GM19452 (cell line): ENCODE results near the gene THEM5.
"Not testable (repeated sequence)": the region's sequence is repeated elsewhere in the genome, so short reads cannot be mapped to it uniquely, and the experiment has no call there.

Experiments used
- ATAC-seq: cut with Tn5 transposase; IDR thresholded peaks from one replicate; pipeline ENCODE4 v1.9.1; 2021; ENCODE audit not compliant: unreplicated experiment

Gene THEM5, protein sequence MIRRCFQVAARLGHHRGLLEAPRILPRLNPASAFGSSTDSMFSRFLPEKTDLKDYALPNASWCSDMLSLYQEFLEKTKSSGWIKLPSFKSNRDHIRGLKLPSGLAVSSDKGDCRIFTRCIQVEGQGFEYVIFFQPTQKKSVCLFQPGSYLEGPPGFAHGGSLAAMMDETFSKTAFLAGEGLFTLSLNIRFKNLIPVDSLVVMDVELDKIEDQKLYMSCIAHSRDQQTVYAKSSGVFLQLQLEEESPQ

DNA sequence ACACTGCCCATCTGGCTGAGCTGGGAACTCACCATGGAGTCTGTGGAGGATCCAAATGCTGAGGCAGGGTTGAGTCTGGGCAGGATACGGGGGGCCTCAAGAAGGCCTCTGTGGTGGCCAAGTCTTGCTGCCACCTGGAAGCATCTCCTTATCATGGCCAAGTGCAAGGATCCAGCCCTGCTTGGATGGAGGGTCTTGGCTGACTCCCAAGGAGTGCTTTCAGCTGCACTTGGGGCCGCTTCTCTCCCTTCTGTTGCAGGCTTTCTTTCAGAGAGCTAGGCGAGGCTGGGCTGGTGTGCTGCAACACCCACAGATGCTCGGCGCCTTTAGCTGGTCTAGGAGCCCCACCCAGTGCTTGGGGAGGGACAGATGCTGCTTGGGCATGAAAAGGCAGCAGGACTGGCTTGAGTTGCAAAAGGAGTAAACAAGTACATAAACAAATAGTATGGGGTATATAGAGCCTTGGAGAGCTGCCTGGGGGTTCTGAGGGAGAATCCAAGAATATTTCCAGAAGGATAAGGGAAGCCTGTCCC, at the start of gene THEM5:
THEM5 (minus strand) TSS at position 302 of the 533 bp plus-strand sequence; CDS start at position 155, 147 bp downstream.
- ATAC-seq: no peak

DNA sequence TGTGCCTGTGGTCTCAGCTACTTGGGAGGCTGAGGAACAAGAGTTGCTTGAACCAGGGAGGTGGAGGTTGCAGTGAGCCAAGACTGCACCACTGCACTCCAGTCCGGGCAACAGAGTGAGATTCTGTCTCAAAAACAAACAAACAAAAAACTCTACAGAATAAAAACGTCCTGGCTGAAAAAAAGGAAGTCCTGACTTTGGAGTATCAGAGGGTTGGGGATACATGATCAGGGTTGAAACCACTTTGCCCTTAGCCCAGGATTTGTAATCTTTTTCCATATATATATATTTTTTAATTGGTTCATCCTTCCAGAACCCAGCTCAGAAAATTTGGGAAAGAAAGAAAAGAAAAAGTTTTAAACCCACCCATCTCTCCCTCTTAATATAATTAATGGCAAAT, 49.3 kb upstream of the THEM5 start:
- no peak for ATAC-seq

DNA sequence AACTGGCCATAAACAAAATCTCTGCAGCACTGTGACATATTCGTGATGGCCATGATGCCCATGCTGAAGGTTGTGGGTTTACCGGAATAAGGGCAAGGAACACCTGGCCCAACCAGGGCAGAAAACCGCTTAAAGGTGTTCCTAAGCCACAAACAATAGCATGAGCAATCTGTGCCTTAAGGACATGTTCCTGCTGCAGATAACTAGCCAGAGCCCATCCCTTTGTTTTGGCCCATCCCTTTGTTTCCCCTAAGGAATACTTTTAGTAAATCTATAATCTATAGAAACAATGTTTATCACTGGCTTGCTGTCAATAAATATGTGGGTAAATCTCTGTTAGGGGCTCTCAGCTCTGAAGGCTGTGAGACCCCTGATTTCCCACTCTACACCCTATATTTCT, 47.3 kb upstream of the THEM5 start:
- not testable (repeated sequence) for ATAC-seq

DNA sequence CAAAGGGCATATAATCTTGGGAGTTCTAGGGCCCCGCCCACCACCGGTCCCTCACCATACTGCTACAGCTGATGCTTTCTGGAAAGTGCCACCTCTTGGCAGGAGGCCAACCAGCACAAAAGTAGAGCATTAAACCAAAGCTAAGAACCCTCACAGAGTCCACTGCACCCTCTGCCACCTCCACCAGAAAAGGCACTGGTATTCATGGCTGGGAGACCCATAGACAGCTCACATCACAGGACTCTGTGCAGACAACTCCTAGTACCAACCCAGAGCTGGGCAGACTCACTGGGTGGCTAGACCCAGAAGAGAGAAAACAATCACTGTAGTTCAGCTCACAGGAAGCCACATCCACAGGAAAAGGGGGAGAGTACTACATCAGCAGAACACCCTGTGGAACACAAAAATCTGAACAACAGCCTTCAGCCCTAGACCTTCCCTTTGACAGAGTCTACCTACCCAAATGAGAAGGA, 45.0 kb upstream of the THEM5 start:
- no peak for ATAC-seq

DNA sequence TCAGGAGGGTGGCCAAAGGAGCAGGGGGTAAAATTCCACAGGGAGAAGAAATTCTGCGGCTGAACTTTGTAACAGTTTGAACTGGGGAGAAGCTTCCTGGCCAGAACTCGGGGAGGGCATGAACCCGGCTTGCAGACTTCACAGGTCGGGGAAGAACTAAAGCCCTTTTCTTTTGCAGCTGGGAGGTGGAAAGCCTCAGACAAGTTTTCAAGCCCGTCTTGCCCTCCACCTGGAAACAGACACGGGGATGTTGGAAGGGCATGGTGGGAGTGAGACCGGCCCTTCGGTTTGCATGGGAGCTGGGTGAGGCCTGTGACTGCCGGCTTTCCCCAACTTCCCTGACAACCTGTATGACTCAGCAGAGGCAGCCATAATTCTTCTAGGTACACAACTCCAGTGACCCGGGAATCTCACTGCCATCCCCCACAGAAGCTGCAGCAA, 44.5 kb upstream of the THEM5 start:
- no peak for ATAC-seq

DNA sequence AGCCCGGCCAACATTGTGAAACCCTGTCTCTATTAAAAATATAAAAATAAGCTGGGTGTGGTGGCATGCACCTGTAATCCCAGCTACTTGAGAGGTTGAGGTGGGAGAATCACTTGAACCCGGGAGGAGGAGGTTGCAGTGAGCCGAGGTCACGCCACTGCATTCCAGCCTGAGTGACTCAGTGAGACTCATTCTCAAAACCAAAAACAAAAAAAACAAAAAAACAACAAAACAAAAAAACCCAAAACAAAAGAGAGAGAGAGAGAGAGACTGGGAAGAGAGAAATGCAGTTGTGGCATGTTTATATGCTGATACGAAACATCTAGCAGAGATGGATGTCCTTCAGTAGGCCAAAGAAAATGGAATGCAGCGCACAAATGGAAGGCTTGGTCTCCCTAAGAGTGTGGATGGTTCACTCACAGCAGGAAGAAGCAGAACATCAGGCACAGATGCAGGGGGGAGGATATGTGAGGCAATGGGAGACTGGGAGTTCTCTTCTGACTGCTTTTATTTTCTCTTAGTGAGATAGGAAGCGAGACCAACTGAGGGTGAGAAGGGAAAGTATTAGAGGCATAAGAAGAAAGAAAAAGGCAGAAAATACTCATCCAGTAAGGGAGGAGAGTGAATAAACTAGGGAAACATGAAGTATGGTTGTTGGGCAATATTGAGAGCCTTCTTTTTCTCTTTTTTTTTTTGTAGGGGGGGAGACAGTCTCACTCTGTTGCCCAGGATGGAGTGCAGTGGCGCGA, 39.8 kb upstream of the THEM5 start:
- ATAC-seq: no peak

DNA sequence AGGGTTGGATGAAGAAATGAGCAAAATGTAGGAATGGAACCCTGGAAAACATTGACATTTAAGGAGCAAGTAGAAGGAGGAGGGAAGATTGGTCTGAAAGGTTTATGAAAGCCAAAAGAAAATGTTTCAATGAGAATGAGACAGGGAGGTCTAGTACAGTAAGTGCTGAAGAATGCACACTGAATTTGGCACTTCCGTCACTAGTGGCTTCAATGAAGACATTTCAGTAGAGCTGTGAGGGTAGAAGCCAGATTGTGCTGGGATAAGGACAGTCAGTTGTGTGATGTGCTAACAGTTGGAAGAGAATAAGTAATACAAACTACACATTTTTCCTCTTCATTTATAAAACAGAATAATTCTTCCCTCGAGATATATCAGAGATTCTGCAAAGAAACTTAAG, 38.7 kb upstream of the THEM5 start:
- no peak for ATAC-seq

DNA sequence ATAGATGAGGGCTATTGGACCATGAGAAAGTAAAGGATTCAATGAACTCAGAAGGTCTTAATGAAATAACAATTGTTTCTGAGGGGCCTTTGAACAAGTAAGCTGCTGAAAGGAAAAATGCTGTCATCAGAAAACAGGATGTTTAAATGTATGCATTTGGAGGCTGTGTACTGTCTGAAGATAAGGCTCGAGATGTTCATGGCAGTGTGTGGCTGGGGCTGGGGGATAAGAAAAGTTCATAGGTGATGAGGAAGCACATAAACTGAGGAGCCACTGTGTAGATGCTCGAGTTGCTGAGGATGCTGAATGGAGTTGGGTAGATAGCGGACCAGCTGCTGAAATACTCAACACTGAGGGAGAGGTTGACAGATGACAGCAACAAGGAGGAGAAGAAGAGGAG, 38.0 kb upstream of the THEM5 start:
- ATAC-seq: no peak

DNA sequence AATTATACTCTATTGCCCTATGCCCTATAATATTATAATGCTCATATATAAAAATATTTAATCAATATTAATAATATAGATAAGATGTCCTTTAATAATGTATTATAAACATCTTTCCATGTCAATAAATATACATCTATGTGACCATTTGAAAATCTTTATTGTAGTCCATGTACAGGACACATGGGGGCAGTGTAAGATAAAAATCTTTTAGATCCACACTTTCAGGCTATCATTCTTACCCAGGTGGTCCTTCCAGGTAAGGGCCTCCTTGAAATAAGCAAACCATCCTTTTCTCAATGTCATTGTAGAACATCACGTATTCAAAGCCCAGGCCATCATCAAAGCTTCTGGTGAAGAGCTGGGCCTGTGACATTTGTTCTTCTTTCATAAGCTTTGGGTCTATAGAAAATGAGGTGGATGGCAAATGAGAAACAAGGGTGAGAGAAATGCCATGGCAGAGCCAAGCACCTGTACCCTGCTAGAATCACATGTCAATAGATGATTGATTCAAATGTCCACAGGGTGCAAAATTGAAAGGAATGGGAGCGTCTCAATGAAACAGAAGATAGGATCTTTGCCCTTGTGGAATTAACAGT, 35.6 kb upstream of the THEM5 start:
- ATAC-seq: no peak

DNA sequence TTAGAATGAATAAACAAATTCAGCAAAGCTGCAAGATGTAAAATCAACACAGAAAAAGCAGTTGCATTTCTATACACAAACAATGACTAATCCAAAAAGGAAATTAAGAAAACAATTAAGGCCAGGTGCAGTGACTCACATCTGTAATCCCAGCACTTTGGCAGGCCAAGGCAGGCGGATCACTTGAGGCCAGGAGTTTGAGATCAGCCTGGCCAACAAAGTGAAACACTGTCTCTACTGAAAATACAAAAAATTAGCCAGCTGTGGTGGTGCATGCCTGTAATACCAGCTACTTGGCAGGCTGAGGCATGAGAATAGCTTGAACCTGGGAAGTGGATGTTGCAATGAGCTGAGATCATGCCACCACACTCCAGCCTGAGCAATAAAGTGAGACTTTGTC, 33.5 kb upstream of the THEM5 start:
- ATAC-seq: no peak

DNA sequence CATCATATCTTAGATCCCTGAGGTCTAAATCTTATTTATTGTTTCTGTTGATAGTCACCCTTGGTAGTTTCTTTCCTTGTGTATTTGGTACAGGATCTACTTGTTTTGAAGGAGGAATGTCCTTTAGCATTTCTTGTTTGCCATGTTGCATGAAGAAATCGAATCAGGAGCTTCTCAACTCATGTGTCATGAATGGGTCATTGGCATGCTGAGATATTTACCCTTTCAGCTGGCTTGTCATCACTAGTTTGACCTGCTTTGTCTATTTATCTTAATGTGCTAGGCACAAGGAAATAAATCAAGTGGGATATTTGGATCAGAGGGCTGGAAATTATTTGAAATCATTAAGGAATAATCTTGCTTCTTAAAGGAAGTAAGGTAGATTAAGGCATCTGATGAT, 32.0 kb upstream of the THEM5 start:
- ATAC-seq: no peak

DNA sequence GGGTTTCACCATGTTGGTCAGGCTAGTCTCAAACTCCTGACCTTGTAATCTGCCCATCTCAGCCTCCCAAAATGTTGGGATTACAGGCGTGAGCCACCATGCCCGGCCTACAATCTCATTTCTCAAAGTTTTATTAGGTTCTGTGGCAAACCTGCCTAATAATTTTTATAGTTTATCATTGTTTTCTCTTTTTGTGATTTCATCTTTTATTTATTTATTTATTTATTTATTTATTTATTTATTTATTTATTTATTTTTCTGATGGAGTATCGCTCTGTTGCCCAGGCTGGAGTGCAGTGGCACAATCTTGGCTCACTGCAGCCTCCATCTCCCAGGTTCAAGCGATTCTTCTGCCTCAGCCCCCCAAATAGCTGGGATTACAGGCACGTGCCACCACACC, 31.4 kb upstream of the THEM5 start:
- ATAC-seq: not testable (repeated sequence)

DNA sequence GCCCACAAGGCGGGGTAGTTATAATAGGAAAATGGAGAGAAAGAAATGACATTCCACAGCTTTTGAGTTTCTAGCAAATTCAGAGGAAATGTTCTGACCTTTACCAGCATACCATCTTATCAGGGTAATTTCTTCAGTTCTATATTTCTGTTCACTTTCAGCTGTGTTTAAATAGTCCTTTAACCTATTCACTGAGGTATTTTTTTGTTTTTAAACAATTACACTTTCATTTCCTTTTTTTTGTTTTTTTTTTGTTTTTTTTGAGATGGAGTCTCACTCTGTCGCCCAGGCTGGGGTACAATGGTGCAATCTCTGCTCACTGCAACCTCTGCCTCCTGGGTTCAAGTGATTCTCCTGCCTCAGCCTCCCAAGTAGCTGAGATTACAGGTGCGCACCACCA, 30.9 kb upstream of the THEM5 start:
- not testable (repeated sequence) for ATAC-seq

DNA sequence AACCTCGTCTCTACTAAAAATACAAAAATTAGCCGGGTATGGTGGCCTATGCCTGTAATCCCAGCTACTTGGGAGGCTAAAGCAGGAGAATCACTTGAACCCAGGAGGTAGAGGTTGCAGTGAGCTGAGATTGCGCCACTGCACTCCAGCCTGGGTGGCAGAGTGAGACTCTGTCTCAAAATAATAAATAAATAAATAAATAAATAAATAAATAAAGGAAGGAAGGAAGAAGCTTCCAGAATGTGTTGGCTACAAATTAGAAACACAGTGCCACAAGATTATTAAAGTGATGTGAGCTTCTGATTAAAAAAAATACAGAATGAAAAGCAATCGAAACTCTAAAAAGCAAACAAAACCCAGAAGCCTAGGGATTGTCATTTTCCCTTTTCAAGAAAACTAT, 30.4 kb upstream of the THEM5 start:
- ATAC-seq: not testable (repeated sequence)

DNA sequence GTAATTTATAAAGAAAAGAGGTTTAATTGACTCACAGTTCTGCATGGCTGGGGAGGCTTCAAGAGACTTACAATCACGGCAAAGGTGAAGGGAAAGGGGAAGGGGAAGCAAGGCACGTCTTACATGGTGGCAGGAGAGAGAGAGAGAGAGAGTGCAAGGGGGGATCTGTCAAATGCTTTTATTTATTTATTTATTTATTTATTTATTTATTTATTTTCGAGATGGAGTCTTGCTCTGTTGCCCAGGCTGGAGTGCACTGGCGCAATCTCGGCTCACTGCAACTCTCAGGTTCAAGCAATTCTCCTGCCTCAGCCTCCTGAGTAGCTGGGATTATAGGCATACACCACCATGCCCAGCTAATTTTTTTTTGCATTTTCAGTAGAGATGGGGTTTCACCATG, 29.4 kb upstream of the THEM5 start:
- ATAC-seq: not testable (repeated sequence)

DNA sequence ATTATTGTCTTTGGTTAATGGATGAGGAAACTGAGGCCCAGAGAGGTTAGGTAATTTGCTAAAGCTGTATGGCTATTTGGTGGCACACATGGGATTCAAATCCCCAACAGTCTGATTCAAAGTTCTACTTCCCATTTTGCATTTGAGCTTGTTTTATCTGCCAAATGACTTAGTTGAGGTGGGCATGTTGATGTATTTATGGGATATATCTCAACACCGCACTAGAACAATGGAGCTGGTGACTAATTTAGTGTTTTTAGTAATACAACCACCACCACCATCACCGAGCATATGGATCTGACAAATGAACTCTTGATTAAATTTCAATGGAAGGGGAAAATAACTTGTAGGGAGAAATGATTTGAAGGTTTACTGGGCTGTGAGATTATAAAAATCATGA, 29.0 kb upstream of the THEM5 start:
- ATAC-seq: no peak

DNA sequence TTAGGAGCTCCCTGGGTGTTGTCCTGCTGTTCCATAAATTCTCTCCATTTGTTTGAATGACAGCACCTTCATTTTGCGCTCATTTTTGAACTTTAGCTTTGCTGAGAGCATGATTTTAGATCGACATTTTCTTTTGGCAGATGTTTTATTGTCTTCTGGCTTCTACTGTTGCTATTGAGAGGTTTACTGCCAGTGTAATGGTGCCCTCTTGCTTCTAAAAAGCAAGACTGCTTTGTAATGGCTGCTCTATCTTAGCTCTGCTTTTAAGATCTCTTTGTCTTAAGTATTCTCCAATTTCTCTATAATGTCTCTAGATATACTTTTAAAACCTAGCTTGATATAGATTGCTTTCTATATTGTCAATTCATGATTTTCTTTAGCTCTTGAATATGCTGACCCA, 28.0 kb upstream of the THEM5 start:
- ATAC-seq: no peak

DNA sequence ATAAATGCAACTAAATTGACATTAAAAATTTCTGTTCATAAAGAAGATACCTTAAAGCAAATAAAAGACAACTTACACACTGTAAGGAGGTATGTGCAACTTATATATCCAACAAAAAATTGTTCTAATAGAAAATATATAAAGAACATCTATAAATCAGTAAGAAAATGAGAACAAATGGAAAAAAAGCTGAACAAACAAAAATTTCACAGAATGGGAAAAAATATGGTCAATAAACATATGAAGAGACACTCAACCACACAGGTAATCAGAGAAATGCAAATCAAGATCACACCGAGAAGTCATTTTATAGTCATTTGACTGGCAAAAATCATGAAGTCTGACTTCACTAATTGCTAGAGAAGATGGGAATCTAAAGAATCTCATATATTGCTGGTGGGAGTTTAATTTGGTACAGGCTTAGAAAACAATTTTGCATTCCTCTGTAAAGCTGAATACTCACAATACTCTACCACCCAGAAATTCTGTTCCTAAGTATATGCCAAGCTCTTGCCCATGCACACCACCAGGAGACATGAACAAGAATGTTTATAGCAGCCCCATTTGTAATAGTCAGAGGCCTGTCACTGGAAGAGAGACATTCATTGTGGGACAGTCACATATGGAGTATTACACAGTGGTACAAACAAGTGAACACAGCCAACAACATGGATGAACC, 22.0 kb upstream of the THEM5 start:
- no peak for ATAC-seq

DNA sequence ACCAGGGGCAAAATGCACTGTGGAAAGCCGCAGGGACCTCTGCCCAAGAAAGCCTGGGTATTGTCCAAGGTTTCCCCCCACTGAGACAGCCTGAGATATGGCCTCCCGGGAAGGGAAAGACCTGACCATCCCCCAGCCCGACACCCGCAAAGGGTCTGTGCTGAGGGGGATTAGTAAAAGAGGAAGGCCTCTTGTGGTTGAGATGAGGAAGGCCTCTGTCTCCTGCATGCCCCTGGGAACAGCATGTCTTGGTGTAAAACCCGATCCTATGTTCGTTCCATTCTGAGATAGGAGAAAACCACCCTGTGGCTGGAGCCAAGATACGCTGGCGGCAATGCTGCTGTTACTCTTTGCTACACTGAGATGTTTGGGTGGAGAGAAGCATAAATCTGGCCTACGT, 19.3 kb upstream of the THEM5 start:
- not testable (repeated sequence) for ATAC-seq

DNA sequence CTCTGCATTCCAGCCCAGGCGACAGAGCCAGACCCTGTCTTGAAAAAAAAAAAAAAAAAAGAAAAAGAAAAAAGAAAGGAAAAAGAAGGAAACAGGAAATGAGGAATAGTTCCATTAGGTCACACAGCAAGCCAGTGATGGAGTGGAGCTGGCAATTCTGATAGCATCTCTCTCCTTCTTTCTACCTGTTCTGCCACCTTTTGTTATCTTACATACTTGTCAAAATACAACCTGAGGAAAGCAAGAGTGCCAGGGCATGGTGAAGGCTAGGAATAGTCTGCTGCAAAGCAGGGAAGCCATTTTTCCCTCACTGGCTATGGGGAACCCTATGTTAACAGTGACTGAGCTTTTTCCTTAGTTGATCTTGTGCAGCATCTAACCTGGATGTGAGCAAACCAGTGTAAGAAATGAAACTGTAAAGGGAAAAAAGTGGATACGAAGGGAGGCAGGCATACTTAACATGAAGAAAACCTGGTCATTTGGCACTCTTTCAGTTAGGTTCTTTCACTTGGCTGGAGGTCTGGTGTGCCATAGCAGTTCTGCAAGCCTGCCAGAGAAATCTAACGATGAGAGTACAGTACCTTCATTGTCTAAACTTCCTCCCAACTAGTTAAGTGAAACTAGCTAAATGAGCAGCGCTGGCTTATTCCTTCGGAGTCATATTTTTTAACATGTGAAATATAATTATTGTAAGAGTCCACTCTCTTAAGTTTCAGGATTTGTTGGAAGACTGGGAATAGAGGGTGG, 17.9 kb upstream of the THEM5 start:
- ATAC-seq: no peak

DNA sequence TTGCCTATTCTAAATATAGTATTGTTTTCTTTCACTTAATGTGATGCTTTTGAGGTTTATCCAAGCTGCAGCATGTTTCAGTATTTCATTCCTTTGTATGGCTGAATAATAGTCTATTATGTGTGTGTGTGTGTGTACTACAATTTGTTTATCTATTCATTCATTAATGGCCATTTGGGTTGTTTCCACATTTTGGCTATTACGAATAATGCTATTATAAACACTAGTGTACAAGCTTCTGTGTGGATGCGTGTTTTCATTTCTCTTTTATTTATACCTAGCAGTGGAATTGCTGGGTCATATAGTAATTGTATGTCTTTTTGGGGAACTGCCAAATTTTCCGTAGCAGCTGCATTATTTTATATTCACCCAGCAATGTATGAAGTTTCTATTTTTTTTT, 15.0 kb upstream of the THEM5 start:
- no peak for ATAC-seq
